Measurements from ENCODE around the gene AKR1C8. TPM values are rescaled to one million over a fixed set of nuclear protein-coding genes. Genes with fewer than 3 reads are reported as not detected.

The AKR1C8 gene
- total RNA-seq, 1 experiment from 2014 or later: not detected

GRCh38 chr10:5165738-5166137 is 19.2 kb downstream of the AKR1C8 start:
- ChIA-PET POLR2A (no interaction called here), CTCF (no interaction called here), RAD21 (ENCODE audit: low non-redundant PET in 1 of 2, low total read pairs in 2 of 2, uncharacterized antibody in 2 of 2, unreplicated experiment in 2 of 2) (no interaction called here)
- H3K4me1 ChIP-seq (ENCODE audit: control insufficient read depth in 1 of 2, insufficient read depth in 2 of 2, low read length in 2 of 2): no peaks in the 10 kb centered on the region
- no peaks in the 10 kb centered on the region for H3K36me3 ChIP-seq (ENCODE audit: control insufficient read depth in 1 of 2, insufficient read depth in 2 of 2, low read length in 2 of 2)
- no peak overlapping the region for H3K4me2 ChIP-seq (ENCODE audit: low read length)
- H3K27me3 ChIP-seq (ENCODE audit: insufficient read depth, low read length): no peaks in the 10 kb centered on the region
- no peak overlapping the region for H3K27ac ChIP-seq (ENCODE audit: low read depth, low read length)
- H3K4me3 ChIP-seq (replicated peaks in 1 of 2; ENCODE audit: low read depth in 1 of 2, low read length in 2 of 2): no peak overlapping the region
- no peaks in the 10 kb centered on the region for H3K79me2 ChIP-seq (ENCODE audit: insufficient read depth, low read length)
- no peaks in the 10 kb centered on the region for H4K20me1 ChIP-seq (ENCODE audit: insufficient read depth)
- no peak for ATAC-seq
- intact Hi-C loops (cut with micrococcal nuclease): no loop called here
- no peak overlapping the region for H2AFZ ChIP-seq (ENCODE audit: low read depth, low read length, poor library complexity, severe bottlenecking)
- no peak overlapping the region for H3K9ac ChIP-seq (ENCODE audit: low read length)
- TF ChIP-seq, protein P1, sequence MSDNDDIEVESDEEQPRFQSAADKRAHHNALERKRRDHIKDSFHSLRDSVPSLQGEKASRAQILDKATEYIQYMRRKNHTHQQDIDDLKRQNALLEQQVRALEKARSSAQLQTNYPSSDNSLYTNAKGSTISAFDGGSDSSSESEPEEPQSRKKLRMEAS (IDR thresholded peaks at IDR 0.05): no peak
- TF ChIP-seq JUND (IDR thresholded peaks at IDR 0.05): no peak
- no peak for TF ChIP-seq SP1 (IDR thresholded peaks at IDR 0.05; ENCODE audit: low read depth)
- no peak for TF ChIP-seq EGR1 (IDR thresholded peaks at IDR 0.05; ENCODE audit: low read depth)
- no peak for TF ChIP-seq ZNF274 (IDR thresholded peaks at IDR 0.05; ENCODE audit: low read depth, low read length)
- TF ChIP-seq EZH2 (IDR thresholded peaks at IDR 0.05): no peak
- no peak for TF ChIP-seq RAD21 (IDR thresholded peaks at IDR 0.05; ENCODE audit: low read depth)
- TF ChIP-seq, protein P2, sequence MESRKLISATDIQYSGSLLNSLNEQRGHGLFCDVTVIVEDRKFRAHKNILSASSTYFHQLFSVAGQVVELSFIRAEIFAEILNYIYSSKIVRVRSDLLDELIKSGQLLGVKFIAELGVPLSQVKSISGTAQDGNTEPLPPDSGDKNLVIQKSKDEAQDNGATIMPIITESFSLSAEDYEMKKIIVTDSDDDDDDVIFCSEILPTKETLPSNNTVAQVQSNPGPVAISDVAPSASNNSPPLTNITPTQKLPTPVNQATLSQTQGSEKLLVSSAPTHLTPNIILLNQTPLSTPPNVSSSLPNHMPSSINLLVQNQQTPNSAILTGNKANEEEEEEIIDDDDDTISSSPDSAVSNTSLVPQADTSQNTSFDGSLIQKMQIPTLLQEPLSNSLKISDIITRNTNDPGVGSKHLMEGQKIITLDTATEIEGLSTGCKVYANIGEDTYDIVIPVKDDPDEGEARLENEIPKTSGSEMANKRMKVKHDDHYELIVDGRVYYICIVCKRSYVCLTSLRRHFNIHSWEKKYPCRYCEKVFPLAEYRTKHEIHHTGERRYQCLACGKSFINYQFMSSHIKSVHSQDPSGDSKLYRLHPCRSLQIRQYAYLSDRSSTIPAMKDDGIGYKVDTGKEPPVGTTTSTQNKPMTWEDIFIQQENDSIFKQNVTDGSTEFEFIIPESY (IDR thresholded peaks at IDR 0.05; ENCODE audit: extremely low read depth, insufficient replicate concordance, low read length): no peak
- peak; percentile 97 for TF ChIP-seq CBX3 (IDR thresholded peaks at IDR 0.05; ENCODE audit: low read depth)
- H3K9me2 ChIP-seq (ENCODE audit: insufficient read depth): no peaks in the 10 kb centered on the region
- H3K9me3 ChIP-seq (ENCODE audit: control insufficient read depth in 1 of 2, insufficient read depth in 1 of 2, low read depth in 1 of 2, low read length in 2 of 2): peaks cover 5 to 10% of the 10 kb centered on the region in 2 experiments; a peak in 2 of 4 replicates
- DNase-seq (ENCODE audit: low read depth, low spot score): peak; percentile 2
- BruUV-seq (replicated peaks): no TSS peak

DNA sequence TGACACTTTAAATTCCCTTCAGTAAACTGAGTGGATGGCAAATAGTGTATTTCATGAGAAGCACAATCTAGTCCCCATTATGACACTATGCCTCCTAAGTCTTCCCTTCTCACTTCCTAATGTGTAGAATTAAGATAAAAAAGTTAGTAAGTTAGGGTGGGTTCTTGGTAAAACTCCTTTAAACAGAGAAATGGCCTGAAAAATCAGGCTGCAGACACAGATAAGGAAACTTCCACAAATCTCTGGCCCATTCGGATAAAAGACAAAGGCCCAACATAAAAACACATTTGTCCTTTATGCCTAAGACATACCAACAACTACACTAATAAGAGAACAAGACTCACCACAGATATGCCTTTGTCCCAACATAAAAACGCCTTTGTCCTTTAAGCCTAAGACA is 21.5 kb downstream of the AKR1C8 start:
- no peak overlapping the region for H3K9ac ChIP-seq (ENCODE audit: low read length)
- no peaks in the 10 kb centered on the region for H3K36me3 ChIP-seq (ENCODE audit: control insufficient read depth in 1 of 2, insufficient read depth in 2 of 2, low read length in 2 of 2)
- no peak overlapping the region for H3K27ac ChIP-seq (ENCODE audit: low read depth, low read length)
- intact Hi-C loops (cut with micrococcal nuclease): no loop called here
- ChIA-PET RAD21 (ENCODE audit: low non-redundant PET in 1 of 2, low total read pairs in 2 of 2, uncharacterized antibody in 2 of 2, unreplicated experiment in 2 of 2) (no interaction called here), POLR2A (no interaction called here), CTCF (no interaction called here)
- BruUV-seq (replicated peaks): no TSS peak
- no peak for DNase-seq (ENCODE audit: low read depth, low spot score)
- H3K9me2 ChIP-seq (ENCODE audit: insufficient read depth): no peaks in the 10 kb centered on the region
- H3K4me1 ChIP-seq (ENCODE audit: control insufficient read depth in 1 of 2, insufficient read depth in 2 of 2, low read length in 2 of 2): no peaks in the 10 kb centered on the region
- H4K20me1 ChIP-seq (ENCODE audit: insufficient read depth): no peaks in the 10 kb centered on the region
- no peak overlapping the region for H2AFZ ChIP-seq (ENCODE audit: low read depth, low read length, poor library complexity, severe bottlenecking)
- H3K9me3 ChIP-seq (ENCODE audit: control insufficient read depth in 1 of 2, insufficient read depth in 1 of 2, low read depth in 1 of 2, low read length in 2 of 2): peaks cover 5 to 10% of the 10 kb centered on the region in 2 experiments; a peak in 2 of 4 replicates
- no peaks in the 10 kb centered on the region for H3K27me3 ChIP-seq (ENCODE audit: insufficient read depth, low read length)
- ATAC-seq: no peak
- no peak overlapping the region for H3K4me3 ChIP-seq (replicated peaks in 1 of 2; ENCODE audit: low read depth in 1 of 2, low read length in 2 of 2)
- H3K79me2 ChIP-seq (ENCODE audit: insufficient read depth, low read length): no peaks in the 10 kb centered on the region
- H3K4me2 ChIP-seq (ENCODE audit: low read length): no peak overlapping the region
- TF ChIP-seq, protein P3, sequence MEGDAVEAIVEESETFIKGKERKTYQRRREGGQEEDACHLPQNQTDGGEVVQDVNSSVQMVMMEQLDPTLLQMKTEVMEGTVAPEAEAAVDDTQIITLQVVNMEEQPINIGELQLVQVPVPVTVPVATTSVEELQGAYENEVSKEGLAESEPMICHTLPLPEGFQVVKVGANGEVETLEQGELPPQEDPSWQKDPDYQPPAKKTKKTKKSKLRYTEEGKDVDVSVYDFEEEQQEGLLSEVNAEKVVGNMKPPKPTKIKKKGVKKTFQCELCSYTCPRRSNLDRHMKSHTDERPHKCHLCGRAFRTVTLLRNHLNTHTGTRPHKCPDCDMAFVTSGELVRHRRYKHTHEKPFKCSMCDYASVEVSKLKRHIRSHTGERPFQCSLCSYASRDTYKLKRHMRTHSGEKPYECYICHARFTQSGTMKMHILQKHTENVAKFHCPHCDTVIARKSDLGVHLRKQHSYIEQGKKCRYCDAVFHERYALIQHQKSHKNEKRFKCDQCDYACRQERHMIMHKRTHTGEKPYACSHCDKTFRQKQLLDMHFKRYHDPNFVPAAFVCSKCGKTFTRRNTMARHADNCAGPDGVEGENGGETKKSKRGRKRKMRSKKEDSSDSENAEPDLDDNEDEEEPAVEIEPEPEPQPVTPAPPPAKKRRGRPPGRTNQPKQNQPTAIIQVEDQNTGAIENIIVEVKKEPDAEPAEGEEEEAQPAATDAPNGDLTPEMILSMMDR (IDR thresholded peaks at IDR 0.05 in 2 of 3, conservative IDR thresholded peaks at IDR 0.05 in 1 of 3; ENCODE audit: borderline replicate concordance in 1 of 3, insufficient read depth in 1 of 3, low read depth in 2 of 3, low read length in 2 of 3): no peak
- TF ChIP-seq TCF7L2 (IDR thresholded peaks at IDR 0.05; ENCODE audit: borderline replicate concordance, extremely low read depth, insufficient read depth, insufficient read length): no peak
- TF ChIP-seq EZH2phosphoT487 (IDR thresholded peaks at IDR 0.05; ENCODE audit: borderline replicate concordance): no peak
- TF ChIP-seq CEBPB (IDR thresholded peaks at IDR 0.05; ENCODE audit: low read depth): no peak
- no peak for TF ChIP-seq RAD21 (IDR thresholded peaks at IDR 0.05; ENCODE audit: low read depth)
- no peak for TF ChIP-seq EZH2 (IDR thresholded peaks at IDR 0.05)
- TF ChIP-seq ZNF274 (IDR thresholded peaks at IDR 0.05; ENCODE audit: low read depth, low read length): no peak
- no peak for TF ChIP-seq CBX3 (IDR thresholded peaks at IDR 0.05; ENCODE audit: low read depth)
- no peak for TF ChIP-seq SRF (IDR thresholded peaks at IDR 0.05; ENCODE audit: low read depth)
- TF ChIP-seq ELF1 (IDR thresholded peaks at IDR 0.05; ENCODE audit: borderline replicate concordance, low read depth): no peak
- TF ChIP-seq, protein P2 (IDR thresholded peaks at IDR 0.05; ENCODE audit: extremely low read depth, insufficient replicate concordance, low read length): no peak

Data from HCT116 (cell line).